ENCODE measurements around the gene CATSPER3.

The CATSPER3 gene

GRCh38 chr5:135030956-135031812, 63.5 kb downstream of the CATSPER3 start:
- no peak for DNase-seq

GRCh38 chr5:135031813-135032694, 64.3 kb downstream of the CATSPER3 start:
- DNase-seq, result no peak

GRCh38 chr5:135032695-135032998, 64.9 kb downstream of the CATSPER3 start:
- DNase-seq, result no peak

- peak in 1 of 2 experiments; percentile 40 for DNase-seq
Measured at GRCh38 chr5:135032999-135033861, 65.5 kb downstream of the CATSPER3 start.

GRCh38 chr5:135033901-135034235, 66.2 kb downstream of the CATSPER3 start, which contains the start of gene PITX1:
Gene PITX1, minus strand, starts transcription at chr5:135034228. Its CDS starts 347 bp downstream, at chr5:135033881.
- DNase-seq, result no peak

- DNase-seq, result peak; percentile 46 to 52
Measured at GRCh38 chr5:135034236-135034962, 66.7 kb downstream of the CATSPER3 start.

- DNase-seq, result no peak
Measured at GRCh38 chr5:135034963-135035677, 67.4 kb downstream of the CATSPER3 start.

- no peak for DNase-seq
Measured at GRCh38 chr5:135035678-135036030, 67.9 kb downstream of the CATSPER3 start.

GRCh38 chr5:135036405-135036804, 68.7 kb downstream of the CATSPER3 start:
- no peak for DNase-seq

GRCh38 chr5:135037519-135038204, 70.0 kb downstream of the CATSPER3 start:
- DNase-seq, result no peak

GRCh38 chr5:135038205-135038812, 70.6 kb downstream of the CATSPER3 start:
- no peak for DNase-seq

GRCh38 chr5:135038813-135039270, 71.1 kb downstream of the CATSPER3 start:
- no peak for DNase-seq

GRCh38 chr5:135039271-135040033, 71.7 kb downstream of the CATSPER3 start:
- peak in 1 of 2 experiments; percentile 30 for DNase-seq

- no peak for DNase-seq
Measured at GRCh38 chr5:135040034-135040332, 72.3 kb downstream of the CATSPER3 start.

GRCh38 chr5:135040333-135041144, 72.8 kb downstream of the CATSPER3 start:
- DNase-seq, result no peak

GRCh38 chr5:135041145-135041587, 73.5 kb downstream of the CATSPER3 start:
- no peak for DNase-seq

GRCh38 chr5:135041726-135042125, 74.0 kb downstream of the CATSPER3 start:
- no peak for DNase-seq

- DNase-seq, result no peak
Measured at GRCh38 chr5:135042595-135042994, 74.9 kb downstream of the CATSPER3 start.

- DNase-seq, result no peak
Measured at GRCh38 chr5:135045488-135045887, 77.8 kb downstream of the CATSPER3 start.
